Activated CD8-positive, alpha-beta memory T cell treated with anti-CD3 and anti-CD28 coated beads for 24 hours (primary cell): ENCODE results near the gene DGKD.

Experiments used
- DNase-seq: peaks from one replicate; pipeline ENCODE4 v3.0.0-alpha.2; 2020

The DGKD gene

DNA sequence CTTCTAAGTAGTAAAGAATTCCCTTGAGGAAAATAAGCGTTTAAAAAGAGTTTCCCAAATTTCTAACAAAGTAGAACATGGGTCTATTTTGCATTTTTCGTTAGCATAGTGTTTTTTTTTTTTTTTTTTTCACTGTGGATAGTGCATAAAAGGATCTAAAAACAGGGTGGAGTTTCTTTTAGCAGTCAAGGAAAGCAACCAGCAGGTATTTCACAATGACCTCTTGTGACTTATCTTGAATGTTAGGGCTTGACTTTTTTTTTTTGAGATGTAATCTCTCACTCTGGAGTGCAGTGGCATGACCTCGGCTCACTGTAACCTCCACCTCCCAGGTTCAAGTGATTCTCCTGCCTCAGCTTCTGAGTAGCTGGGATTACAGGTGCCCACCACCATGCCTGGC lies 14.9 kb upstream of the DGKD start:
- DNase-seq: no peak

DNA sequence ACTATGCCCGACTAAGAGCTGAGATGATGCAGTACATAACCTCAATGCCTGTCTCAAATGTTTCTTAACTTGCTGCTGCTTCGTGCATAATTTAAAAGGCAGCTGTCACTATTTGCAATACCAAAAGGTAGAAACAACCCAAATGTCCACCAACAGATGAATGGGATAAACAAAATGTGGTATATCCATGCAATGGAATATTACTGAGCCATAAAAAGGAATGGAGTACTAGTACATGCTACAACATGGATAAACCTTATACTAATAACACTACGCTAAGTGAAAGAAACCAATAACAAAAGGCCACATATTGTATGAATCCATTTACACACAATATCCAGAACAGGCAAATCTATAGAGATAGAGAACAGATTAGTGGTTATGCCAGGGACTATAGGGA lies 13.0 kb upstream of the DGKD start:
- no peak for DNase-seq

DNA sequence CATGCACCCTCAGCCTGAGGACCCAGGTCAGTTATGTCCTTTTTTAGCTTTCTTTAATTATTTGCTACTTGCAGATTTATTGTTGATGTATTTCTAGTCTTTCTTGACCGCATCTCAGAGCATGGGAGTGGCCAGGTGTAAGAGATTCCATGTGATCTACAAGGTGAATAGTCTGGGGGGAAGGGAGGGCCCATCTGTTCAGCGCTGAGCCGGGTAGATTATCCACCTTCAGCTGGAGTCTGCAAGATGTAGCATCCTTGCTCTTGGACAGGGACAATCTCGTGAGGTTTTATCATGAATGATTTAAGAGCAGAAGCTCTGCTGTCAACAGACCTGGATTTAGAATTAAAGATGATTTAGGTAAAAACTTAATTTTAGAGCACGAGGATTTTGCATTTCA lies 12.0 kb upstream of the DGKD start:
- DNase-seq: no peak

DNA sequence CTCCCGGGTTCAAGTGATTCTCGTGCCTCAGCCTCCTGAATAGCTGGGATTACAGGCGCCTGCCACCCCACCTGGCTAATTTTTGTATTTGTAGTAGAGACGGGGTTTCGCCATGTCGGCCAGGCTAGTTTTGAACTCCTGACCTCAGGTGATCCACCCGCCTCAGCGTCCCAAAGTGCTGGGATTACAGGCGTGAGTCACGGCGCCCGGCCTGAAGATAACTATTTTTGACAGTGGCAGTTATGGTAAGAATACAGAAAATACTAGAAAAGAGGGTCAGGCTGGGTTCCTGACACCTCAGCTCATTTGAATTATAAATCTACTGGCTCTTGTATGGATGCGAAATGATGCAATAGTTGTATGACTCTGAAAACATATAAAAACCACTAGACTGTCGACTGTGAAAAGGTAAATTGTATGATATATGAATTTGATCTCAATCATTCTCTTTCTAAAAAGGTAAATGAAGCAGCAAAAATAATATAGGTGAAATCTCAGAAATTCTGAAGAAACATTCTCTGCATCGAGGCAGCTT lies 11.1 kb upstream of the DGKD start:
- DNase-seq: no peak

DNA sequence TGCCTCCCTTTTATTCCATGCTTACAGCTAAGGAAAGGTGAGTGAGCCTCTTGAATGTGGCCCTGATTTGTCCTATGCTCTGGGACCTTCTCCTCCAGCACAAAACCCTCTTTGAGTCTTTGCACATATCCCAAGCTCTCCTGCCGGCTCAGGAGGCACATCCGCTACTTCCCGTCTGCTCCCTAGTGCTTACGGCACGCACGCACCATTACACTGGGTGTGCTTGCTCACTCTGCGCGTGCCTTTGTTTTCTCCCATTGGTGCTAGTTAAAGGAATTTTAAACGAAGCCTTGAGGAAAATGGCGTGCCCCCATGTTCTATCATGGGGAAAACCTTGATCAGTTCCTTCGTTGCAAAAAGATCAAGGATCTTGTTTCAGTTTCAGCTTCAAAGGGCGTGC lies 7.9 kb upstream of the DGKD start:
- DNase-seq: no peak

DNA sequence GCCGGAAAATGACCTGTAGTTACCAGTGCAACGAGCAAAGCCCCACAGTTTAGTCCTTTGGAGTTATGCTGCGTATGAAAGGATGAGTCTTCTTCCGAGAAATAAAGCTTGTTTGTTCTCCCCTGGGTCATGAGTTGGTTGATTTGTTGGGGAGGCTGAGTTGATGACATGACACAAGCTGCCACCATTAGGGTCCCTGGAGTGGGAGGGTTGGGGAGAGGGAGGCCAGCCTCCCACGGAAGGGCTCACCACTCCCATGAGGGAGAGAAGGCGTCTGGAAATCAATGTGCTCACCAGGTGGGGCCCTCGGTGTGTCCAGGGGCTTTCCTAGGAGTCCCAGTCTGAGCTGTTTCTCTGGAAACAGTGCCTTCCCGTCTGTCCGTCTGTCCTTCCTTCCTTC lies 7.4 kb upstream of the DGKD start:
- DNase-seq: no peak

DNA sequence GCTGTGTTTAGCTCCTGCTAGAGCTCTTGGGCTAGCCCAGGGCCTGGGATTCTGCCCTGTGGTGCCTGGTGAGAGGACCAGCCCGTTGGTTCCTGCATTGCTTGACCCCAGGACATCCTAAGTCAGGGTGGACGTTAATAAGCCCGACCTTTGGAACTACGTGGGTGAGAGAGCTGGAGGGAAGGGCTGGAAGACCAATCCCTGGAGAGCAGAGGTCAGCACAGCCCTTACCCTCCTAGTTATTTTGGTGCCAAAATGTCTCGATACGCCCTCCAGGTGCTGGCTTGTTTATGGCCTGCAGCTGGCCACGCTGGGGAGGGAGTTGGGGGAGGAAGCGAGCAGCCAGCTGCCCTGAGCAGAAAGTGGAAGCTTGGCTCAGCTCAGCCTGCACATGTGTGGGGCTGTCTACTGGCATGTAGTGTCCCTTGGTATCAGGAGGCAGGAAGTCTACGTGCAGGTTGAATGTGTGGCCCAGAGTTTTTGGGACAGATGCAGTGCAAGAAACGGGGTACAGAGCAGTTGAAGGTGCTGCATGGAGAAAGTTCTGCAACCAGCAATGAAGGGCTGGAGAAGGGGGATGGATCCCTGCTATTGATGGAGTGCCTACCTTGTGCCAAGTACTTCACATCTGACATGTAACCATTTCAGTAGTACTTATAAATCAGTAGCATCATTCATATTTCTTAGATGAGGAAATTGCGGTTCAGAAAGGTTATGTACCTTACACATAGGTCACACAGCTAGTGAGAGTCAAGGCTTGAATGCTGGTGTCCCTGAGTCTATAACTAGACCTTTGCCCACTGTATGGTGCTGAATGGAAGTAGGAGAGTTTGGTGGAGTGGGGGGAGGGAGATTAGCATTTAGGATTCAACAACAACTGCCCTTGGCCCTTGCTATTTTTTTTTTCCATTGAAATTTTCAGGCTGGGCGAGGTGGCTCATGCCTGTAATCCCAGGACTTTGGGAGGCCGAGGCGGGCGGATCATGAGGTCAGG lies 5.0 kb upstream of the DGKD start:
- DNase-seq: no peak

DNA sequence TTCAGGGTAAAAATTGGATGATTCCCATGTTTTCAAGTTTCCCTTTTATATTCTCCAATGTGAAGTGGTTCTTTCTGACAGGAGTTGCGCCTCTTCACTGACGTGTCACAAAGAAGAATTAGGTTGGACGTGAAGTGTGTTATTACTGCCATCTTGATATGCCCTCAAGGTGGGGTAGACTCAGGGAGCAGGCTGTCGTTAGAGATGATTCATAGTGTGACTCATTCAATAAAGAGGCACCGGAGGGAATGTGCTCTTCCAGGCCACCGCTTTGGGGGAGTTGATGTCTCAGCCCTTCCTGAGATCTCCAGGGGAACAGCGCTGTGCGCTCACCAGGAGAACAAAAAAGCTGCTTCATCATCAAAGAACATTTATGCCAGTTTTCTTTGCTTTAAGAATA lies 3.6 kb upstream of the DGKD start:
- peak; percentile 66 for DNase-seq

DNA sequence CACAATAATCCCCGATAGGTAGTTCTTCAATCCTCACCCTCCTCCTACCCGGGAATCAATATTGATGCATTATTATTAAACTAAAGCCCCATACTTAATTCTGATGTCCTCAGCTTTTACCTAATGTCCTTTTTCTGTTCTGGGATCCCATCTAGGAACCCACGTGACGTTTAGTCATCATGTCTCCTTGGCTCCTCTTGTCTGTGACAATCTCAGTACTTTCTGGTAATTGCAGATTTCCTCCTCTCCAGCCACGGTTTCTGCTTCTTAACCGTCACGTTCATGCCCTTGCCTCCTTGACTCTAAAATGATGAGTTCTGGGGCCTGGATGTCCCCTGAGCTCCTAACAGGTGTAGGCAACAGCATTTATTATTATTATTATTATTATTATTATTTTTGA lies 2.9 kb upstream of the DGKD start:
- no peak for DNase-seq

DNA sequence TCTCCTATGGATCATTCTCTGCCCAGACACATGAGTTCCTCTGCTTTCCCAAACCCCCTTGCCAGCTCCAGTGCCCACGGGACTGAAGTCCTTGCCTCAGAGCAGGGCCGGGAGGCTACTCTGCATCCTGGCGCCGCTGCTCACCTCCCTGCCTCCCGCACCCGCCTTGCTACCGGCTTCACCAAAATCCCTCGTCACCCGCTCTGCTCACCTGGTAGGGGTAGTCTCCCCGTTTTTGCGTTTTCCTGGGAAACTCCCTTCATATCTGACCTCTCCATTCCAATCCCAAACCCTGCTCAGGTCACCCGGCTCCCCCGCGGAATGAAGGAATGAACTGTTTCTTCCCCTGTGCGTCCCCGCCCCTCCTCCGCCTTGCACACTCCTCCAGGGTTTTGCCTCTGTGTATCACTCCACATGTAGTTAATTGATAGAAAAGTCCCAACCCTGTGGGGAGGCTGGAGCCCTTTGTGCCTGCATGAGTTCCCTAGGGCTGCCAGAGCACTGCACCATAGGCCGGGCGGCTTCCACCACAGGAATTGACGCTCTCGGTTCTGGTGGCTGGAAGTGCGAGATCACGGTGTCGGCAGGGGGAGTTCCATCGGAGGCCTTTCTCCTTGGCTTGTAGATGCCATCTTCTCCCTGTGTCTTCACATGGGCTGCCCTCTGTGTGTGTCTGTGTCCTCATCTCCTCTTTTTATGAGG lies 2.0 kb upstream of the DGKD start:
- DNase-seq: peak; percentile 54

DNA sequence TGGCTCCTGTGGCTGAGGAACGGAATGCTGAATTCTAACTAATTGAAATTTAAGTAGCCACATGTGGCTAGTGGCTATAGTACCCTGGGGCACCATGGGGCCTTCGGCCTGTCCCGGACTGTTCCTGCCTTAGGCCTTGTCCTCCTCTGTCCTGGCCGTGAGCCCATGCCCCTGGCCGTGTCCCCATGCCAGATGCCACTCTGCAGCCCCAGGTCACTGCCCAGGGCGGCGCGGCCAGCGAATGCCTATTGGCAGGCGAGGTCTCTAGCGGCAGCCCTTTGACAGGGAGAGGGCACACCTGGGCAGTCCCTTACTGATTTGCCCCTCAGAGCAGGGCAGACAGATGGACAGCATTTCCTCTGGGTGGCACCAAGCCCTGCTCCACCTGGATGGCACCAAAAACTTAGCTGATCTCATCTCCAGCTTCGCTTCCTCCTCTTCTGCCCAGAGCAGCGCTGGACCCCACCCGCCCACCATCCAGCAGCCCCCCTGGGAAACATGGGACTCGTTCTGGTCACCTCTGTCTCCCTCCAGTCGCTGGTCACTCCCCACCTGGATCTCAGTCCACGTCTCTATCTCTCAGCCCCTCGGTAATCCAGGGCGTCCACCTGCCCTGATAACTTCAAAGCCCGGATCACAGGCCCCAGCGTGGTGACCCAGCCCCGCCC lies 1.1 kb upstream of the DGKD start:
- DNase-seq: no peak

DNA sequence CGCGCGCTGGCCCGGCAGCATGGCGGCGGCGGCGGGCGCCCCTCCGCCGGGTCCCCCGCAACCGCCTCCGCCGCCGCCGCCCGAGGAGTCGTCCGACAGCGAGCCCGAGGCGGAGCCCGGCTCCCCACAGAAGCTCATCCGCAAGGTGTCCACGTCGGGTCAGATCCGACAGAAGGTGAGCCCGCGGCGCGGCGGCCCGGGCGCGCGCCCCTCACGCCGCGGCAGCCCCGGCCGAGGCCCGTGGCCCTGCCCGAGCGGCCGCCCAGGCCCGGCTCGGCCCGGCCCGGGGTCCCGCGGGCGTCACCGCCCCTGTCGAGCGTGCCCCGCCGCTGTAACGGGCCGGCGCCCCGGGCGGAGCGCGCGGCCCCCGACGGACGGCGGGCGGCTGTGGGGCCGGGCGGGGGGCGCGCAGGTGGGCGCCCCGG lies 218 bp downstream of the DGKD start:
- no peak for DNase-seq

DNA sequence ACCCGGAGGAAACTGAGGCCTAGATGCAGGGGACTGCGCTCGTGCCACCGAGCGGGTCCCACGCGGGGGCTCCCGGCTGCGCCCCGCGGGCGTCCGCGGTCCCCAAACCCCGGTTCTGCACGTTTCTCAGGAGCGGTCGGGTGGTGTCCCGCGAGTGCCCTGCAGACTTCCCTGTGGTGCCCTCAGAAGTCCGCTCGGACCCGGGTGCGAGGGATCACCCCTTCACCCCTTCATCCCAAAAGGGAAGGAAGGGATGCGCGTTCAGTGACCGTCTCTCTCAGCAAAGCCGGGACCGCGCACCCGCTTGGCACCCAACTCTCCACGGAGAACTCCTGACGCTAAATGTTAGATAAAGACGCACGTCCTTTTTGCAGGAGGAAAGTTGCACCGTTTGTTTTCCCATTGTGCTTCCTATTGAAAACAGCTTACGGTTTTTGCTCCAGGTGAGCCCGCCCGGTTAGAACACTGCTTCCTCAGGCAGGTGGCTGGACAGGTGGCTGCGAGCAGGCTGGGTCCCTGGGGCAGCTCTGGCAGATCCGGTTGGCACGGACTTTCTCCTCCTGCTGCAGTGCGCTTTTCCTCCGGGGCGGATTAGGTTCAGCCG lies 779 bp downstream of the DGKD start:
- peak; percentile 71 for DNase-seq

DNA sequence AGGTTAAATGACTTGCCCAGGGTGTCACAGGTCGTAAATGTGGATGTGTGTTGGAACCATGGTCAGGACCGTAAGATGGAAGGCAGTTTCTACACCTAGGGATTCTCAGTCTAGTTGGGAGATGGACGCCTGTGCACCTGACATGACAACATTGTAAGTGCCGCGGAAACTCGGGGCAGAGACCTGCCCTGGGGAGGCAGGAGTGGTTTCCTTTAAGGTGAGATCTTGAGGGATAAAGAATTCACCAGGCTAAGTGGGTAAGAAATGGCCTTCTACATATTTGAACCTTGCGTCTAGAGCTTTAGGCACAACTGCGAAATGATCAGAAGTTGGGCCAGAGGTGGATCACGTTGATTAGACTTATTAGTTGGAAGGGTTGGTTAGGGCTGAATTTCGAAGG lies 1.6 kb downstream of the DGKD start:
- no peak for DNase-seq

DNA sequence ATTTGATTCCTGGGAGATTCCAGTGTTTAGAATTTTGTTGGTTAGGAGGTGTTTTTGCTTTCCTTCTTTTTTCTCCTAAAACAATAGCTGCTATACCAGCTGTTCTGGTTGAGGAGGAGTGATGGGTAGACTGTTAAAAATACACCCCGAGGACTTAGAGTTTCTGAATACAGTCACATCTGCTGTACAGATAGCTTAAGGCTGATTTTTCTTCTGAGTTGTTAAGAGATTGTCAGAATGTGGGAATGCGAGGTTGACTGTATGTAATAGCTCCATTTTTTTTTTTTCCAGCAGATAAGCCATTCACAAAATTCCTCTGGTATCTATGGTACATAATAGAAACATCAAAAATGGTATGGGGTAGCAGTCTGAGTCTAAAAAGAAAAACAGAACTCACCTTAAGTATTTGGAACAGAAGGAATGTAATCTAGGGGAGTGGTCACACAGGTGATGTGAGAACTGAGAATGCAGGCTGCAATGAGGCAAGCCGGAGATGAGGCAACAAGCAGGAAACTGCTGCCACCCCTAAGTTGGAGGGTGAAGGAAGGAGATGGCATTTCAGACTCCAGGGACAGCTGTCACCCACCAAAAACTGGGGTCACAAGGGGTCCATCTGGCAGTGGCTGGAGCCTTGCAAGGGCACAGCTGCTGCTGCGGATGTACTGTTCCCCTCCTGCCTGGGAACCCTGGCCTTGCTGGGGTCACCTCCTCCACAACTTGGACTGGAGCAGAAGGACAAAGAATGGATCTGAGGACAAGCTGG lies 2.4 kb downstream of the DGKD start:
- no peak for DNase-seq

DNA sequence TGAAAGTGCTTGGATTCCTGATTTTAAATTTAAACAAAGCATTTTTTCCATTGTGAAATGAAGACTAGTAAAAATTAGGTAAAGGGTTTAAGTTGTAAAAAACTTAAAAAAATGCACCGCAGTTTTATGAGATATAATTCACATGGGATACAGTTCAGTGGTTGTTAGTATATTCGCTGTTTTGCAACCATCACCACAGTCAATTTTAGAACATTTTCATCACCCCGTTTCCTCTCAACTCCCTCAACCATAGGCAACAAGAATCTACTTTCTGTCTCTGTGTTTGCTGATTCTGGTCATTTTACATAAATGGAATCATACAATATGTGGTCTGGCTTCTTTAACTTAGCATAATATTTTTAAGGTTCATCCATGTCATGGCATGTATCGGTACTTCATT lies 4.0 kb downstream of the DGKD start:
- DNase-seq: no peak

DNA sequence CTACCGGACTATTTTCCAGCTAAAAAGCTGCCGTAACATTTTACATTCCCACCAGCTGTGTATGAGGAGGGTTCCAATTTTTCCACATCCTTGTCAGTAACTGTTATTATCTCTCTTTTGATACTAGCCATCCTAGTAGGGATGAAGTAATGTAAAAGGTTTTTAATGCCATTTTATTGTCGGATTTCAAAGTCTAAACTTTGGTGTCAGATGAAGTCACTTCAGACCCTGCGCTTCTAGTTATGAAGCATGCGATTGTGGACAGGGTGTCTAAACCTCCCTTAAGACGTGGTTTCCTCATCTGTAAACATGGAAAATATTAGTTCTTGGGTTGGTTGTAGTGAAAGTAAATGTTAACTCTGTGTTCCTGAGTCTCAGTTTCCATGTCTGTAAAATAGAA lies 4.7 kb downstream of the DGKD start:
- DNase-seq: no peak

DNA sequence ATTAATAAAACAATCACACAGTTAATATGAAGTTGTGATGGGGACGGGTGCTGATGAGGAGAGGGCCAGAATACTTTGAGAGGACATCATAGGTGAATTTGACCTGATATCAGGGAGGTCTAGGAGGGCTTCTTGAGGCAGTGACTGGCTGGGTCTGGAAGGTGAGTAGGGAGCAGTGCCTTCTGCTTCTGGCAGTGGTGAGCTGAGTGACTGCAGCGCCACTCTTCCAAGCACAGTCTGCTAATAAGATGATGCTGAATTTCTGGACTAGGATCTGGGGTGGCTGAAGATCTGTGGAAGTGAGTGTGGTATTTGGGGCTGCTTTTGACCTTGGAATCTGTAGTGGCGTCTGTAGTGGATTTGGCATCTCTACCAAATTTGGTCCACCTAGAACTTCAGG lies 5.5 kb downstream of the DGKD start:
- no peak for DNase-seq

DNA sequence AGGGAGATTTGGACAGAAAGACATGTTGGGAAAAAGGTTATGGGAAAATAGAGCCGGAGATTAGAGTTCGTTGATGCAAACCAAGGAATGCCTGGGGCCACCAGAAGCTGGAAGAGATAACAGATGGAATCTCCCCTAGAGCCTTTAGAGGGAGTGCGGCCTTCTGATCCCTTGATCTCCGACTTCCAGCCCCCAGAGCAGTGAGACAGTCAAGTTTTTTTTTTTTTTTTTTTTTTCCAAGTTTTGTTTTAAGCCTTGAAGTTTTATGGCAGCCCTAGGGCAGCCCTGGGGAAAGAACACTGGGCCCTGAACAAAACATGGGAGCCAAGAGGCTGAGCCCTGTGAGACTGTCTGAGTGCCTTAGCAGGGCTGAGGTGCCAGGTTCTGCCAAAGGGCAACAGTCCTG lies 6.5 kb downstream of the DGKD start:
- no peak for DNase-seq

DNA sequence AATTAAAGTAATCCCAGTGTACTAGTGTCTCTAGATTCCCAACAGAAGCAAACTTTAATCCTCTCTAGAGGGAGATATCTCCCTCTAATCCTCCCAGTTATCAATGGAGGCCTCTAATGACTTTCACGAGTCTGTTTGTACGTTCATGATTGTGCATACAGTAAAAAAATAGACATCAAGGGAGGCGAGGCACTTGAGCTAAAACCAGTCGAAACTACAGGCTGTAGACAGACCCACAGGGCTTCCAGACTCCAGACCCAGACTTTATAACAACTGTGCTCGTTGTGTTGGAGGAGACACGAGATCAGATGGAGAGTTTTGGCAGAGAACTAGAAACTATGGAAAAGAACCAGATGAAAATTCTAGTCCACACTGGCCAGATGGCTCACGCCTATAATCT lies 7.0 kb downstream of the DGKD start:
- DNase-seq: no peak

DNA sequence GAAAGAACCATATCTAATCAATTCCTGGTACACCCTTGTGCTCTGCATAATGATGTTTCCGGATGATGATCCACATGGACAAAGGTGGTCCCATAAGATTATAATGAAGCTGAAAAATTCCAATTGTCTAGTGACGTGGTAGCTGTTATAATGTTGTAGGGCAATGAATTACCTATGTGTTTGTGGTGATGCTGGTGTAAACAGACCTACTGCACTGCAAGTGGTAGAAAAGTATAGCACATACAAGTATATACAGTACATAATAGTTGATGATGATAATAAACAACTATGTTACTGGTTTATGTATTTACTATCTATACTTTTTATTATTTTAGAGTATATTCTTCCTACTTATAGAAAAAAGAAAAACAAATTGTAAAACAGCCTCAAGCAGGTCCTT lies 8.4 kb downstream of the DGKD start:
- DNase-seq: no peak

DNA sequence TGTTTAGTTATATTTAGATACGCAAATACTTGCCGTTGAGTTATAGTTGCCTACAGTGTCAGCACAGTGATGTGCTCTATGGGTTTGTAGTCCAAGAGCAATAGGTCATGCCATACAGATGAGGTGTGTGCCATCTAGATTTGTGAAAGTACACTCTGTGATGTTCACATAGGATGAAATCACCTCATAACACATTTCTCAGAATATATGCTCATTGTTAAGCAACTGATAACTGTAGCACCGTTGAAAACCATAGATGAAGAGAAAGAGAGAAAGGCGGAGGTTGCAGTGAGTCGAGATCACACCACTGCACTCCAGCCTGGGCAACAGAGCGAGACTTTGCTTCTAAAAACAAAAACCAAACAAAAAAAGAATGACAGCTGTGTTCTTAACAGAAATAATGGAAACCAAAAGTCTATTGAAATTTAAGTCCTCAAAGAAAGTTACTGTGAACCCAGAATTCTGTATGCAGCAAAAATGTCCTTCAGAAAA lies 9.5 kb downstream of the DGKD start:
- DNase-seq: no peak
